Stimulated activated CD4-positive, alpha-beta T cell treated with anti-CD3 and anti-CD28 coated beads, Interleukin-1b, Interleukin-23, amount 100 ng/mL, for 24 hours (primary cell): ENCODE results near the gene STOM.
A peak's percentile ranks its signal among the peaks of the same experiment; 100 is the strongest.
"Not testable (repeated sequence)": the region's sequence is repeated elsewhere in the genome, so short reads cannot be mapped to it uniquely, and the experiment has no call there.

Source experiments
- DNase-seq, 4 experiments: peaks; one replicate each; pipeline ENCODE4 v3.0.0-alpha.2; 2020; ENCODE audit warnings: low read depth in 4 of 4, low spot score in 1 of 4

Gene STOM, protein sequence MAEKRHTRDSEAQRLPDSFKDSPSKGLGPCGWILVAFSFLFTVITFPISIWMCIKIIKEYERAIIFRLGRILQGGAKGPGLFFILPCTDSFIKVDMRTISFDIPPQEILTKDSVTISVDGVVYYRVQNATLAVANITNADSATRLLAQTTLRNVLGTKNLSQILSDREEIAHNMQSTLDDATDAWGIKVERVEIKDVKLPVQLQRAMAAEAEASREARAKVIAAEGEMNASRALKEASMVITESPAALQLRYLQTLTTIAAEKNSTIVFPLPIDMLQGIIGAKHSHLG

GRCh38 chr9:121369595-121370265 lies at the start of gene STOM:
TSS of gene STOM (minus strand) at chr9:121370250. CDS start at chr9:121370187, 63 bp downstream.
- peak in 3 of 4 experiments; percentile 12 to 32 (median 28) for DNase-seq

- no peak for DNase-seq
These were observed 41.9 kb upstream of the STOM start for GRCh38 chr9:121411993-121412392.

DNA sequence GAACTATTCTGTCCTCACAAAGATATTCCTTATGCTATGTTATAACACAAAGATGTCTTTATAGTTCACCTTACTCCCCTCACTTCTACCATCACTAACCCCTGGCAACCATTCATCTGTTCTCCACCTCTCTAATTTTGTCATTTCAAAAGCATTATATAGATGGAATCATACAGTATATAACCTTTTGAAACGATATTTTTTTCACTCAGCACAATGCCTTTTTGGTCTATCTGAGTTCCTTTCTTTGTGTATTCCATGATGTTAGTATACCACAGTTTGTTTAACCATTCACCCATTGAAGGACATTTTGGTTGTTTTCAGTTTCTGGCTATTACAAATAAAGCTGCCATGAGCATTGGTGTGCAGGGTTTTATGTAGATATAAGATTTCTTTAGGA lies 35.8 kb upstream of the STOM start:
- no peak for DNase-seq

DNA sequence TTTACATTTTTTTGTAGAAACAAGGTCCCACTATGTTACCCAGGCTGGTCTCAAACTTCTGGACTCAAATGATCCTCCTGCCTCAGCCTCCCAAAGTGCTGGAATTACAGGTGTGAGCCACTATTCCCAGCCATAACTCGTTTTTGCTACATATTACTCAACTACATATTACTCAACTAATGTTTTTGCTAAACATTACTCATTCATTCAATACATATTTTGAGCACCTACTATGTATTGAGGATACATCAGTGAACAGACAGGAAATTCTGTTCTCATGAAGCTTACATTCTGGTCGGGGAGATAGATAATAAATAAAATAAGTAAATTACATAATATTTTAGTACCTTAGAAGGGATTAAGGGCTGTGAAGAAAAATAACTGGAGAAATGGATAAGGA lies 34.9 kb upstream of the STOM start:
- DNase-seq: no peak

DNA sequence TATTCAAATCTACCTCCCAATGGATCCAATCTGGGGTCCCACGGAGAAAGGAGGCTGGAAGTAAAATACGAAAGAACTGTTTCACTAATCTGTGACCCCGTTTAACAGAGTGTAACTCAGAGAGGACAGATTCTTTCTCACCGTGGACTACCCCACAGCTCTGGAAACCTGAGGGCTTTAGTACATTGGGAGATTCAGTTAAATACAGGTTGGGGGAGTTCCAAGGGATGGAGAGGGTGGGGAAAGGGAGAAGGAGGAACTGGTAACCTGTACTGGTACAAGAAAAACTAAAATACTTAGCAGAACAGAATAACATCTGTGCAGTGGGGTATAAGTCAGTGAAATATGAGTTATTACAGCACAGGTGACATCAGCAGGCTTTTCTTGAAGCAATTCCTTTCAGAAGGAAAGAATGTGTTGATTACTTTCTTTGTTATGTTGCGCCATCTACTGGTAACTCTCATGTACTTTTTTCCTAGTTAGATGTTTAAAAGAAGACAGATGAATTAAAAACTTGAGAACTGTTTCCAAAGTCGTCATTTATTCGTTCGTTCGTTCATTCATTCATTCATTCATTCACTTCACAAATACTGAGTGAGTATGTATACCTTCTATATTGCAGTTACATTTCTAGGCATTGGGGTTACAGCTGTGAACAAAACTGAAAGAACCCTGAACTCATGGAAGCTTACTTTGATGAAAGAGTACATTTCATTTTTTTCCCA lies 30.0 kb upstream of the STOM start:
- DNase-seq: no peak

DNA sequence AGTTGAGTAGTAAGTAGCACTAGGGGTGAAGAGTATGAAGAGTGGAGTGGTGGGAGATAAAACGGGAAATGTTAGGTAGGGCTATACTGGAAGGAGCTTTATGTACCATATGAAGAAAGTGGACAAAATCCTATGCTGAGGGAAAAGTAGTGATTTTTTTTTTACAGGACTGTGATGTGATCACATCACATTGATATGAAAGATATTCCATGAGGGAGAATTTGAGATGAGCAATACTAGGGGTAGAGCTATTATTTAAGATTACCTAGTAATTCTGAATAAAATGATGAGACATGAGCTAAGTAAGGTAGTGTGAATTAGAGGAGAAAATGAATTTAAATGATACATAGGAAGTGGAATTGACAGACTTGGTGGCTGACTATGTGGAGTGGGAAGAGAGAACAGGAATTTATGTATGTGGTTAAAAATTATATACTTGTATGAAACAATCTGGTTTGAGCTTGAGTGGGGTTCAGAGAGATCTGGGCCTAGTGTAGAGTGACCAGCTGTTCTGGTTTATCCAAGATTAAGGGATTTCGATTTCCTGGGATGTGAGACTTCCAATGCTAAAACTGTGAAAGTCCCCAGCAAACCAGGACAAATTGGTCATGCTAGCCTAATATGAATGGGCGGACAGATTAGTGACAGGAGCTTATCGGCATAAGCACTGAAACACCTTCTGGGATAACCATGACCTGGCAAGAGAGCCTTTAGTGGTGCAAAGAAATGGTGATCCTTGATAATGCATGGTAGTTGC lies 29.3 kb upstream of the STOM start:
- DNase-seq: no peak

GRCh38 chr9:121398374-121398773 lies 28.3 kb upstream of the STOM start:
- DNase-seq: no peak

DNA sequence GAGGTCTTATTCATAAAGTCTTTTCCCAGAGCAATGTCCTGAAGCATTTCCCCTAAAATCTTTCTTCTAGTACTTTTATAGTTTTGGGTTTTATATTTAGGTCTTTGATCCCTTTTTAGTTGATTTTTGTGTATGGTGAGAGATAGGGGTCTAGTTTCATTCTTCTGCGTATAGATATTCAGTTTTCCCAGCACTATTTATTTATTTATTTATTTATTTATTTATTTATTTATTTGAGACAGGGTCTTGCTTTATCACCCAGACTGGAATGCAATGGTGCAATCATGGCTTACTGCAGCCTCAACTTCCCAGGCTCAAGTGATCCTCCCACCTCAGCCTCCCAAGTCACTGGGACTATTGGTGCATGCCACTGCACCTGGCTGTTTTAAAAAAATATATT lies 27.2 kb upstream of the STOM start:
- DNase-seq: not testable (repeated sequence)

GRCh38 chr9:121395558-121395957 lies 25.5 kb upstream of the STOM start:
- no peak for DNase-seq

DNA sequence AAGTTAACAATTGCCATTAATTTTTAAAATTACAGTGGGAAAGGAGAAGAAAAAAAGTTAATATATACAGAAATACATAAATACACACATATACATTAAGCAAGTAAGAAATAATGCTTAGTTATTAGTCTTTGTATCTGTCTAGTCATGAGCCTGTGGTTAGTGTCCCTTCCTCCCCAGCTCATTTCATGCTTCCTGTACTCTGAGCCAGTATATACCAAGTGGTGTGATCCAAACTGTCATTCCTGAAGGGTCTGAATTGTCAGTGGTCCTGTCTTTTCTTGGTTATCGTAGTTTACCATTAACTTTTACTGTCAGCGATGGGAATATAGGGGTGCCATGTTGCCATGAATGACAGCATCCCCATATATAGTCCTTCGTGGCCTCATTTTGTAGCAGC lies 24.2 kb upstream of the STOM start:
- no peak for DNase-seq

DNA sequence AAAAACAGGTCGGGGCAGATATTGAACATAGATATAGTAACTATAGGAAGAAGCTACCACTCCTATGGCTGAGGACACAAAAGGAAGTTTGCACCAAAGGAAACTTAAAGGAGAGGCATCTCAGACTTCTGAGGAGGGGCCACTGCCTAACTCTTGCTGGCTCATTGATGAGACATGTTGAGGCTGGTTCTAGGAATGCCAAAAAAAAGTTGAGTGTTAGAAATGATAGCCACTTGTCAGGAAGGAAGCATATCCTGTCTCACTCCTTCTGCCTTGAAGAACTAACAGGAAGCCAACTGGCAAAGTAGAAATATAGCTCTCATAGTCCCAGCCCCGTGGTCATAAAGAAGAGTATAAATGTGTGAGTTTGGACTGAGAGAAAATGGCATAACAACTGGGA lies 23.3 kb upstream of the STOM start:
- DNase-seq: no peak

DNA sequence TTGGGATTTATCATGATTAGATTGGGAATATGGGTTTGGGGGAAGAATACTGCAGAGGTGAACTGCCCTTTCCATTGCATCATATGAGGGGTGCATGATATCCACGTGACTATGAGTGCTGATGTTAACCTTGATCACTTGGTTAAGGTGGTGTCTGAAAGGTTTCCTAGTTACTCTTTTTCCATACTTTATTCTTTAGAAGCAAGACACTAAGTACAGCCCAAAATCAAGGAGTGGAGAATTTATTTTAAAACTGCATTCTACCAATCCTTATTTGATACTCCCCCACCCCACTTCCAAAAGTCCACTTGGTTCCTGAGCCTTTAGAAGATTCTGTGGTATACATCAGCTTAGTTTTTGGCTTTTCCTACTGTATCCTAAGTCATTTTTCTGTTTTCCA lies 20.3 kb upstream of the STOM start:
- DNase-seq: no peak

GRCh38 chr9:121388140-121388905 lies 18.3 kb upstream of the STOM start:
- no peak for DNase-seq

GRCh38 chr9:121386442-121387175 lies 16.6 kb upstream of the STOM start:
- DNase-seq: no peak

DNA sequence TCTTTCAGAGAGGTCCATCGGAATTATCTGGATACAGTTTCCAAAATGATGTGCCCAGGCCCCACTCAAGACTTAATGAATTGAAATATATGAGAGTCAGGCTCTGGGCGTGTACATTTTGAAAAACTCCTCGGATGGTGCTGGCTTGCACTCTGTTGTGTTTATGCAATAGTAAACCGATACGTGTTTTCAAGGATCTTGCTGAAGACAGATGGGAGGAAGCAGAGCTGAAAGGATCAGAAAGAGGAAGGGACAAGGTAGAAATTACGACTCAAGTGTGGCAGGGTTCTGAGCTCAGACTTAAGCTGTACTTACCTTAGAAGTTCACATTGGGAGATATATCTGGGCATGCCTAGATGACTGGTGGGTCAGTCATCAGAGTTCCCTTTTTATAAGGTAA lies 13.7 kb upstream of the STOM start:
- no peak for DNase-seq

DNA sequence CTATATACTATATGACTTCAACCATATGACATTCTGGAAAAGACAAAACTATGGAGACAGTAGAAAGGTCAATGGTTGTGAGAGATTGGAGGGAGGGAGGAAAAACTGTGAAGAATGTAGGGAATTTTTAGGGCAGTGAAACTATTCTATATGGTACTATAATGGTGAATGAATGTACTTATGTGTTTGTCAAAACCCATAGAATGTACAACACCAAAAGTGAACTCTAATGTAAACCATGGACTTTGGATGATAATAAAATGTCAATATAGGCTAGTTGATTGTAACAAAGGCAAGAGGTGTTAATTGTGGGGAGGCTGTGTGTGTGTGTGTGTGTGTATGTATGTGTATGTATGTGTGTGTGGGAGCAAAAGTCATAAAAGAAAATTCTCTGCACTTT lies 10.8 kb upstream of the STOM start:
- DNase-seq: no peak

DNA sequence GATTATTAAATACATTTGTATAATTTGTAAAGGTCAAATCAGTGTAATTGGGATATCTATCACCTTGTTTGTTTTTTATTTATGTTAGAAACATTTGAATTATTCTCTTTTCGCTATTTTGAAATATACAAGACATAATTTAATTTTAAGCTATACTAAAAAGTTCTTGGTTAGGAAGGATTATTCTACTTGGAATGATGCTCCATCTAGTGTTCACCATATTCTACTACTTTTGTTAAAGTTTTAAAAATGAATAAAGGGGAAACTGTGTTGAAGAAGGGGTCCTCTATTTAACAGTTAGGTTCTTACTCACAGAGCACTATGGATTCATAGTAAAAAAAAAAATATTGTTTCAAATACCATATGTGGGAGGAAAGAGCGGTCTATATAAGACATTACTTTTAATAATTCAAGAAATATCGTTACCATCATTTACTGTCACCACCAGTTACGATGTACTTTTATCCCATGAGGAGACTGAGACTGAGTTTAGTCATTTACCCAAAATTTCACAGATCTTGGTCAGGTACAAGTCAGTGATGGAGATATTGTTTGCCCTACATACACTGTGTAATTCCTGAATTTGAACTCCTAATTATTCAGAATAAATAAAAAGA lies 6.3 kb upstream of the STOM start:
- no peak for DNase-seq

DNA sequence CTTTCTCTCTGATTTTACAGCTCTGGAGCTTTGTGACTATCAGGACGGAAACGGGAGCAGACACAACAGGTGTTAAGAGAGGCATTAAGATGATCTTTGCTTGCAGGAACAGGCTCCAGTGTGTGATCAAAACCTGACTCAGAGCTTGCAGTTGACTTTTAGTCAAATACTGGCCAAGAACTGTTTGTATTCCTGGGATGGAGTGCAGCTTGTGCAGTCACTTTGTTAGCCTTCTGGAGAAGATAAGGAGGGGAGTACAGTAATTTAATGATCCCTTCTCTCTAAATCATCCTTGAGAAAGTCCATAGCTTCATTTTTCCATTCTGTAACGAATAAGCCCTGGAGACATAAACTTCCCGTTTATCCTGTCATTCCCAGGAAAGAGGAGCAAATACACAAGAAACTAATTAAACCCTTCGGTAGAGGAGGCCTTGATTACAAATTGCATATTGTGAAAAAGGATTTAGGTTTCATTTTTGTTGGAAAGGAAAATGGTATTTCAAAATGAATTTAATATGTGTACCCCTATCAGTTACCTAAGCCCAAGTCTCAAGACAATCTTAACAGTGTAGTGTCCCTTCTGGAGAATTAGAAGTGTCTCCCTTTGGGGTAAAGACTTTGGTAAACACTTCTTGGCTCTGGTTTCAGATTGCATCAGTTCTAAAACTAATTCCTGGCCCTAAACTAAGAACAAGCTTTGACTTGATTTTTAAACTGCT lies 3.1 kb upstream of the STOM start:
- DNase-seq: no peak
